WTC11 (cell line): ENCODE measurements around the gene C4orf50. TPM values are rescaled to one million over a fixed set of nuclear protein-coding genes. Genes with fewer than 3 reads are reported as not detected.
A peak's percentile ranks its signal among the peaks of the same experiment; 100 is the strongest.

ENCODE experiments used
- ATAC-seq: fragments of 200-7000 bp; cut with Tn5 transposase; 2 replicates; pipeline ENCODE4 v1.10.0; 2021; ENCODE audit warnings: mild to moderate bottlenecking, moderate library complexity
- CTCF ChIA-PET: fragments of 300-600 bp; sonication (Branson Sonifier 250); formaldehyde crosslinking; loops from one replicate; lab custom pipeline; 2021; ENCODE audit warnings: antibody characterized with exemption; lab: Charles Lee
- POLR2A ChIA-PET: fragments of 350-600 bp; sonication (Branson Sonifier 250); formaldehyde crosslinking; loops from one replicate; lab custom pipeline; 2021; ENCODE audit warnings: antibody characterized with exemption; lab: Charles Lee
- DNase-seq: peaks from one replicate; pipeline ENCODE4 v3.0.0; 2021; ENCODE audit warnings: low spot score
- H3K27ac Mint-ChIP-seq: 2 replicates; pipeline ENCODE4 v1.8.0; 2021; ENCODE audit warnings: mixed read lengths
- H3K27me3 Mint-ChIP-seq: 2 replicates; pipeline ENCODE4 v1.8.0; 2021; ENCODE audit warnings: low read depth, mild to moderate bottlenecking, moderate library complexity, mixed read lengths
- H3K36me3 Mint-ChIP-seq: 2 replicates; pipeline ENCODE4 v1.8.0; 2021; ENCODE audit warnings: mixed read lengths
- H3K4me1 Mint-ChIP-seq: 2 replicates; pipeline ENCODE4 v1.8.0; 2022; ENCODE audit warnings: mixed read lengths
- H3K4me3 Mint-ChIP-seq: 2 replicates; pipeline ENCODE4 v1.8.0; 2021; ENCODE audit warnings: mild to moderate bottlenecking, moderate library complexity, mixed read lengths
- H3K9me3 Mint-ChIP-seq: 2 replicates; pipeline ENCODE4 v1.8.0; 2021; ENCODE audit warnings: mixed read lengths
- EMX1 ChIP-seq: fragments of 250-450 bp; sonication (Bioruptor Pico); IDR thresholded peaks from 2 replicates; pipeline ENCODE4 v1.8.0; 2021; ENCODE audit warnings: mild to moderate bottlenecking
- FOXJ3 ChIP-seq: sonication (generic); formaldehyde crosslinking; IDR thresholded peaks from 2 replicates; pipeline ENCODE4 v1.9.0; 2021; ENCODE audit warnings: missing genetic modification reagents, mild to moderate bottlenecking, borderline replicate concordance
- FOXK1 ChIP-seq: sonication (generic); formaldehyde crosslinking; IDR thresholded peaks from 2 replicates; pipeline ENCODE4 v1.8.0; 2022; ENCODE audit warnings: mild to moderate bottlenecking, moderate library complexity, missing genetic modification reagents
- IRF2 ChIP-seq: sonication (generic); formaldehyde crosslinking; IDR thresholded peaks from 2 replicates; pipeline ENCODE4 v1.8.0; 2022; ENCODE audit warnings: low read depth, missing genetic modification reagents, borderline replicate concordance
- JAZF1 ChIP-seq: fragments of 250-450 bp; sonication (Bioruptor Pico); IDR thresholded peaks from 2 replicates; pipeline ENCODE4 v1.9.0; 2021; ENCODE audit warnings: moderate library complexity, mild to moderate bottlenecking, inconsistent platforms
- JUN ChIP-seq: sonication (generic); formaldehyde crosslinking; IDR thresholded peaks from 2 replicates; pipeline ENCODE4 v1.8.0; 2023; ENCODE audit warnings: mild to moderate bottlenecking, missing genetic modification reagents
- MYBL2 ChIP-seq: sonication (generic); formaldehyde crosslinking; IDR thresholded peaks from 2 replicates; pipeline ENCODE4 v1.8.1; 2023; ENCODE audit warnings: mild to moderate bottlenecking, moderate library complexity, missing genetic modification reagents
- SMAD3 ChIP-seq: sonication (generic); formaldehyde crosslinking; IDR thresholded peaks from 2 replicates; pipeline ENCODE4 v1.8.0; 2022; ENCODE audit warnings: missing genetic modification reagents, mild to moderate bottlenecking, borderline replicate concordance
- SP1 ChIP-seq: sonication (generic); formaldehyde crosslinking; conservative IDR thresholded peaks from 2 replicates; pipeline ENCODE4 v1.8.1; 2022; ENCODE audit warnings: missing genetic modification reagents
- ZBTB21 ChIP-seq: sonication (generic); formaldehyde crosslinking; IDR thresholded peaks from 2 replicates; pipeline ENCODE4 v1.8.1; 2023; ENCODE audit warnings: mild to moderate bottlenecking, missing genetic modification reagents, borderline replicate concordance
- ZNF263 ChIP-seq: sonication (generic); formaldehyde crosslinking; IDR thresholded peaks from 2 replicates; pipeline ENCODE4 v1.8.1; 2022; ENCODE audit warnings: low read depth, mild to moderate bottlenecking, moderate library complexity, missing genetic modification reagents
- total RNA-seq: library from RNA; stranded (reverse); gene quantifications from 3 replicates; pipeline ENCODE4 v1.2.3, GENCODE V29; 2021
- TF ChIP-seq, protein P1 (sequence below): sonication (generic); formaldehyde crosslinking; IDR thresholded peaks from 2 replicates; pipeline ENCODE4 v1.8.0; 2022; ENCODE audit warnings: mild to moderate bottlenecking, missing genetic modification reagents
- TF ChIP-seq, protein P2 (sequence below): sonication (generic); formaldehyde crosslinking; IDR thresholded peaks from 2 replicates; pipeline ENCODE4 v1.8.1; 2022; ENCODE audit warnings: low read depth, mild to moderate bottlenecking, moderate library complexity, missing genetic modification reagents, borderline replicate concordance
- TF ChIP-seq, protein P3 (sequence below): sonication (generic); formaldehyde crosslinking; IDR thresholded peaks from 2 replicates; pipeline ENCODE4 v1.8.1; 2023; ENCODE audit warnings: mild to moderate bottlenecking, missing genetic modification reagents, moderate library complexity
- TF ChIP-seq, protein P4 (sequence below): fragments of 250-450 bp; sonication (Bioruptor Pico); IDR thresholded peaks from 2 replicates; pipeline ENCODE4 v1.9.0; 2021; ENCODE audit warnings: mild to moderate bottlenecking
- TF ChIP-seq, protein P5 (sequence below): sonication (generic); formaldehyde crosslinking; IDR thresholded peaks from 2 replicates; pipeline ENCODE4 v1.8.1; 2023; ENCODE audit warnings: mild to moderate bottlenecking, missing genetic modification reagents, borderline replicate concordance

The C4orf50 gene
- total RNA-seq, 1 experiment from 2014 or later, result 0.17 TPM

DNA sequence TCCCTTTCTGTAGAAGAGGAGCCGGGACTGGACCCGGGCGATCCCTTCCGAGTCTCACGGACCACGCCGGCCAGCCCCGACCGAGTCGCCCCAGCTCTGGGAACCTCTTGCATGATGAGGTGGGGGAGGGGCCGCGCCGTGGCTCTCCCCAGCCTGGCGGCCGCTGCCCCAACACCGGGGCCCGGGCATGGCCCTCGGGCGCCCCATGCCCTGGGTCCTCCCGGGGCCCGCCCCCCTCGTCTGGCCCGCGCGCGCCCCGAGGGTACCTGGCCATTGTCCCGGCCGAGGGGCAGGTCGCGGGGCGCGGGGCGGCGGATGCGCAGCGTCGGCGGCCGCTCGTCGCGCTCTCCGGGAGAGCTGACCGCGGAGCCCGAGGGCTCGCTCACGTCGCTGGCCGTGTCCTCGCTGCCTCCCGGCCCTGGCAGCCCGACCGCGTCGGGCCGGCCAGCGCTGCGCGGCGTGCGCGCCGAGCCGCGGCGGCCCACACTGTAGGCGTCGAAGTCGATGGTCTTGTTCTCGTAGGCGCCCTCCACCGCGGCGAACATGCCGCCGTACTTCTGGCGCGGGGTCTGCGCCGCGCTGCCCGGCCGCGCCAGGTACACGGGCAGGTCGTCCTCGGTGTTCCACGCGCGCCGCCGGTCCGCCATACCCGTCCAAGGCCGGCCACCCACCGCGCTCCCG, 125.8 kb downstream of the C4orf50 start (continued):
- TF ChIP-seq SP1 (CRISPR knock-in tag) (peak; percentile 50; the same call in 1 of the 2 replicates), ZNF263 (no peak), JUN (CRISPR knock-in tag) (peak; percentile 23; the same call in 1 of the 2 replicates)
- TF ChIP-seq, protein P1, sequence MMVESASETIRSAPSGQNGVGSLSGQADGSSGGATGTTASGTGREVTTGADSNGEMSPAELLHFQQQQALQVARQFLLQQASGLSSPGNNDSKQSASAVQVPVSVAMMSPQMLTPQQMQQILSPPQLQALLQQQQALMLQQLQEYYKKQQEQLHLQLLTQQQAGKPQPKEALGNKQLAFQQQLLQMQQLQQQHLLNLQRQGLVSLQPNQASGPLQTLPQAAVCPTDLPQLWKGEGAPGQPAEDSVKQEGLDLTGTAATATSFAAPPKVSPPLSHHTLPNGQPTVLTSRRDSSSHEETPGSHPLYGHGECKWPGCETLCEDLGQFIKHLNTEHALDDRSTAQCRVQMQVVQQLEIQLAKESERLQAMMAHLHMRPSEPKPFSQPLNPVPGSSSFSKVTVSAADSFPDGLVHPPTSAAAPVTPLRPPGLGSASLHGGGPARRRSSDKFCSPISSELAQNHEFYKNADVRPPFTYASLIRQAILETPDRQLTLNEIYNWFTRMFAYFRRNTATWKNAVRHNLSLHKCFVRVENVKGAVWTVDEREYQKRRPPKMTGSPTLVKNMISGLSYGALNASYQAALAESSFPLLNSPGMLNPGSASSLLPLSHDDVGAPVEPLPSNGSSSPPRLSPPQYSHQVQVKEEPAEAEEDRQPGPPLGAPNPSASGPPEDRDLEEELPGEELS (CRISPR knock-in tag), result peak; percentile 71; the same call in 1 of the 2 replicates

DNA sequence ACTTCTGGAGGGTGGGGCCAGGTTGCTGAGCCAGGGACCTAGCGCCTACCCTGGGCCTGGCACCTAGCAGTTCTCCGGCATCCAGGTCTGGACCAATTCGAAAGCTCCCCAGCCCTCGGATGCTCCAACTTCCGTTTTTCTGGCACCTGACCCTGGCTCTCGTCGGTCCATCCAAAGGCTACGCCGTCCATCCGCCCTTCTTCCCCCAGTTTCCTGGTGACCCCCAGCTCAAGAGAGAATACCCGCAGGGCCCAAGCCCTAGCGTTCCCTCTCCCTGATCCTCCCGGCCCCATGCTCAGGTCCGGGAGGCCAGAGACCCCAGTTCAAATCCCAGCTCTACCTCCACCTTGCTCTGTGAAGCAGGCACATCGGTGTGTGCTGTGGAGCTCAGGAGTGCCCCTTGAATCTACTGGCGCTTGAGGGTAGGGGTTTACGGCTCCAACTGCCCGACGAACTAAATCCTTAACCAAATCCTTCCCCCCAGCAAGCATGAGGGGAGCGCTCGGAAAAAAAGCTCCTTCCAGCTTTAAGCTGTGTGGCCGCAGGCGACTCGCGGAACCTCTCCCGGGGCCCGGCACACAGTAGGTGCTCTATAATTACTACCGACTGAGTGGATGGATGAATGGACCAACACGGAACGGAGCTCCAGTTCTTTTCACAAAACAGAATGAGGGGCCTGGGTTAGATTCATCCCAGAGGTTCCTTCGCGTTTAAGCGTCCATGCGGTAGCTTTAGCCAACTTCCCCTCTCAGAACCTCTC, 126.5 kb downstream of the C4orf50 start:
- Mint-ChIP-seq H3K4me3 (peak overlapping the region; percentile 73), H3K4me1 (peaks cover 46% of the 10 kb centered on the region), H3K27ac (no peak overlapping the region), H3K9me3 (peaks cover 4% of the 10 kb centered on the region), H3K36me3 (peaks cover 4% of the 10 kb centered on the region), H3K27me3 (peaks cover 72% of the 10 kb centered on the region)
- ATAC-seq, result no peak
- DNase-seq, result no peak
- TF ChIP-seq, protein P2, sequence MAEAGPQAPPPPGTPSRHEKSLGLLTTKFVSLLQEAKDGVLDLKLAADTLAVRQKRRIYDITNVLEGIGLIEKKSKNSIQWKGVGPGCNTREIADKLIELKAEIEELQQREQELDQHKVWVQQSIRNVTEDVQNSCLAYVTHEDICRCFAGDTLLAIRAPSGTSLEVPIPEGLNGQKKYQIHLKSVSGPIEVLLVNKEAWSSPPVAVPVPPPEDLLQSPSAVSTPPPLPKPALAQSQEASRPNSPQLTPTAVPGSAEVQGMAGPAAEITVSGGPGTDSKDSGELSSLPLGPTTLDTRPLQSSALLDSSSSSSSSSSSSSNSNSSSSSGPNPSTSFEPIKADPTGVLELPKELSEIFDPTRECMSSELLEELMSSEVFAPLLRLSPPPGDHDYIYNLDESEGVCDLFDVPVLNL (CRISPR knock-in tag), result 0 out of 2 replicates have a peak, but pooled peaks have one; percentile 2
- TF ChIP-seq FOXJ3 (CRISPR knock-in tag), result no peak
- ChIA-PET CTCF (interaction anchor here (1.0 to 2.1 kb wide), 9 partner anchors 14 to 655 kb away, joined by 3 to 13 read pairs (median 7); no protein-coding TSS in a partner anchor), POLR2A (interaction anchor here (0.6 to 2.2 kb wide), 5 partner anchors 10 to 1350 kb away, joined by 3 to 8 read pairs (median 3); partner anchors contain the start of gene STX18)

DNA sequence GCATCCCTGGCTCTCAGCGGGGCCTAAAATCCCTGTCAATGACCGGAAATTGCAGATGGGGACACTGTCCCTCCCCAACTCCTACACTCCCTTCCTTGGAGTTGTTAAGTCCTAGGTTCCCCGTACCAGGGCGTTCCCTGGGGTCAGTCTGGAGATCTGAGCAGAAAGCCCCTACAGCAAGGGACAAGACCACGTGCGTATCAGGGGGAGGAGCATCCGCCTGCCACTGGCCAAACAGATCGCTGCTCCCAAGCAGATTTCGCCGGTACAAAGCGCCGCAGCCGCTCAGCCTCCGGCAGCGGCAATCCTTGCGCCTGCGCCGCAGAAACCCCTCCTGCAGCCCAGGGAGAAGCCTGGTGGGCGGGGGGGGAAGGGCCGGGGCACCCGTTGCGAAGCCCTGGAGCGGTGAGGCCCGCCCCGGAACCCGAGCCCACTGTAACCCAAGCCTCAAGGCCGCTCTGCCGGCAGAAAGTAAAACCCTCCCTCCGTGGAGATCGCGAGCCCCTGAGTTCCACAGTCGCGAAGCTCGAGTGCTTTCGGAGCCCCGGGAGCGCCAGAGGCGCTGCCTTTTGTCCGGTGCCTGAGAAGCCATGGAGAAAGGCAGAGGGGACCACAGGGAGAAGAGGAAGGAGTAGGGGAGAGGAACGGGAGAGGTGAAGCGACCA, 128.0 kb downstream of the C4orf50 start:
- Mint-ChIP-seq H3K27ac (peak overlapping the region; percentile 99), H3K27me3 (peaks cover 57% of the 10 kb centered on the region), H3K4me3 (peak overlapping the region; percentile 73), H3K9me3 (no peaks in the 10 kb centered on the region), H3K4me1 (peaks cover 55% of the 10 kb centered on the region), H3K36me3 (no peaks in the 10 kb centered on the region)
- peak; percentile 93 for DNase-seq
- ChIA-PET CTCF (interaction anchor here (0.7 to 4.1 kb wide), 4 partner anchors 22 to 221 kb away, joined by 3 to 25 read pairs (median 6); no protein-coding TSS in a partner anchor), POLR2A (interaction anchor here (2.2 kb wide), 1 partner anchor 9 kb away, joined by 8 read pairs; no protein-coding TSS in a partner anchor)
- ATAC-seq, result peak; percentile 60
- 0 out of 2 replicates have a peak, but pooled peaks have one; percentile 18 for TF ChIP-seq MYBL2
- no peak for TF ChIP-seq JAZF1
- TF ChIP-seq EMX1 (CRISPR knock-in tag), result no peak
- TF ChIP-seq ZBTB21 (CRISPR knock-in tag), result no peak
- no peak for TF ChIP-seq SMAD3 (CRISPR knock-in tag)
- no peak for TF ChIP-seq IRF2 (CRISPR knock-in tag)
- peak; percentile 52; the same call in 1 of the 2 replicates for TF ChIP-seq FOXK1 (CRISPR knock-in tag)
- TF ChIP-seq, protein P3, sequence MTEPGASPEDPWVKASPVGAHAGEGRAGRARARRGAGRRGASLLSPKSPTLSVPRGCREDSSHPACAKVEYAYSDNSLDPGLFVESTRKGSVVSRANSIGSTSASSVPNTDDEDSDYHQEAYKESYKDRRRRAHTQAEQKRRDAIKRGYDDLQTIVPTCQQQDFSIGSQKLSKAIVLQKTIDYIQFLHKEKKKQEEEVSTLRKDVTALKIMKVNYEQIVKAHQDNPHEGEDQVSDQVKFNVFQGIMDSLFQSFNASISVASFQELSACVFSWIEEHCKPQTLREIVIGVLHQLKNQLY (CRISPR knock-in tag), result no peak
- TF ChIP-seq, protein P4, sequence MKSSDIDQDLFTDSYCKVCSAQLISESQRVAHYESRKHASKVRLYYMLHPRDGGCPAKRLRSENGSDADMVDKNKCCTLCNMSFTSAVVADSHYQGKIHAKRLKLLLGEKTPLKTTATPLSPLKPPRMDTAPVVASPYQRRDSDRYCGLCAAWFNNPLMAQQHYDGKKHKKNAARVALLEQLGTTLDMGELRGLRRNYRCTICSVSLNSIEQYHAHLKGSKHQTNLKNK (CRISPR knock-in tag), result no peak
- TF ChIP-seq, protein P5, sequence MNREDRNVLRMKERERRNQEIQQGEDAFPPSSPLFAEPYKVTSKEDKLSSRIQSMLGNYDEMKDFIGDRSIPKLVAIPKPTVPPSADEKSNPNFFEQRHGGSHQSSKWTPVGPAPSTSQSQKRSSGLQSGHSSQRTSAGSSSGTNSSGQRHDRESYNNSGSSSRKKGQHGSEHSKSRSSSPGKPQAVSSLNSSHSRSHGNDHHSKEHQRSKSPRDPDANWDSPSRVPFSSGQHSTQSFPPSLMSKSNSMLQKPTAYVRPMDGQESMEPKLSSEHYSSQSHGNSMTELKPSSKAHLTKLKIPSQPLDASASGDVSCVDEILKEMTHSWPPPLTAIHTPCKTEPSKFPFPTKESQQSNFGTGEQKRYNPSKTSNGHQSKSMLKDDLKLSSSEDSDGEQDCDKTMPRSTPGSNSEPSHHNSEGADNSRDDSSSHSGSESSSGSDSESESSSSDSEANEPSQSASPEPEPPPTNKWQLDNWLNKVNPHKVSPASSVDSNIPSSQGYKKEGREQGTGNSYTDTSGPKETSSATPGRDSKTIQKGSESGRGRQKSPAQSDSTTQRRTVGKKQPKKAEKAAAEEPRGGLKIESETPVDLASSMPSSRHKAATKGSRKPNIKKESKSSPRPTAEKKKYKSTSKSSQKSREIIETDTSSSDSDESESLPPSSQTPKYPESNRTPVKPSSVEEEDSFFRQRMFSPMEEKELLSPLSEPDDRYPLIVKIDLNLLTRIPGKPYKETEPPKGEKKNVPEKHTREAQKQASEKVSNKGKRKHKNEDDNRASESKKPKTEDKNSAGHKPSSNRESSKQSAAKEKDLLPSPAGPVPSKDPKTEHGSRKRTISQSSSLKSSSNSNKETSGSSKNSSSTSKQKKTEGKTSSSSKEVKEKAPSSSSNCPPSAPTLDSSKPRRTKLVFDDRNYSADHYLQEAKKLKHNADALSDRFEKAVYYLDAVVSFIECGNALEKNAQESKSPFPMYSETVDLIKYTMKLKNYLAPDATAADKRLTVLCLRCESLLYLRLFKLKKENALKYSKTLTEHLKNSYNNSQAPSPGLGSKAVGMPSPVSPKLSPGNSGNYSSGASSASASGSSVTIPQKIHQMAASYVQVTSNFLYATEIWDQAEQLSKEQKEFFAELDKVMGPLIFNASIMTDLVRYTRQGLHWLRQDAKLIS (CRISPR knock-in tag), result no peak
